Esophagus squamous epithelium (tissue), 5 donors: ENCODE results near the gene SMIM21. TPM values are rescaled to one million over a fixed set of nuclear protein-coding genes. Genes with fewer than 3 reads are reported as not detected.
A peak's percentile ranks its signal among the peaks of the same experiment; 100 is the strongest.

Source experiments
- DNase-seq: peaks from one replicate; lab custom pipeline; 2025; lab: John Stamatoyannopoulos, UW
- H3K27ac ChIP-seq, 4 donors: fragments of 200-600 bp; sonication (generic); one replicate each; pipeline ENCODE4 v1.5.1; 2016 to 2019; ENCODE audit warnings: mild to moderate bottlenecking in 1 of 4
- H3K27me3 ChIP-seq, 4 donors: fragments of 200-600 bp; sonication (generic); 1 replicate in 3 of 4; 2 replicates in 1 of 4; pipeline versions ENCODE4 v1.5.1 to v1.6.0; 2017 to 2021; ENCODE audit warnings: antibody characterized with exemption in 1 of 4
- H3K36me3 ChIP-seq, 3 donors: fragments of 200-600 bp; sonication (generic); one replicate each; pipeline ENCODE4 v1.5.1; 2016 to 2019
- H3K4me1 ChIP-seq, 3 donors: fragments of 200-600 bp; sonication (generic); one replicate each; pipeline ENCODE4 v1.5.1; 2017 to 2019
- H3K4me3 ChIP-seq, 4 donors: fragments of 200-600 bp; sonication (generic); 1 replicate in 3 of 4; 2 replicates in 1 of 4; pipeline ENCODE4 v1.5.1; 2016 to 2019; ENCODE audit warnings: mild to moderate bottlenecking in 2 of 4, moderate library complexity in 1 of 4
- H3K9me3 ChIP-seq, 3 donors: fragments of 200-600 bp; sonication (generic); one replicate each; pipeline ENCODE4 v1.5.1; 2016 to 2019
- POLR2A ChIP-seq, 4 donors: fragments of 450-650 bp; IDR thresholded peaks; one replicate each; pipeline ENCODE4 v1.6.1; 2017; ENCODE audit warnings: antibody characterized with exemption in 4 of 4, mild to moderate bottlenecking in 4 of 4, moderate library complexity in 3 of 4
- WGBS, 2 donors: methylation state at CpG; one replicate each; pipeline ENCODE4 v1.1.5; 2018; 5-methylcytosine and 5-hydroxymethylcytosine counted together
- intact Hi-C: fragments of 100-400 bp; cut with DNase I; formaldehyde crosslinking; loops from one replicate; pipeline ENCODE4 v1.15.0; 2022
- total RNA-seq, 4 donors: library from RNA; depleted of rRNA; stranded (reverse); fragments of >200 nt; gene quantifications; one replicate each; pipeline ENCODE4 v1.1.0, GENCODE V29; 2016
- TF ChIP-seq, protein P1 (sequence below), 6 experiments: fragments of 450-650 bp in 4 of 6; fragments of 200-600 bp in 2 of 6; sonication (generic) in 2 of 6; IDR thresholded peaks; one replicate each; pipeline ENCODE4 v1.5.1; 2016 to 2019; ENCODE audit warnings: antibody characterized with exemption in 6 of 6, mild to moderate bottlenecking in 4 of 6, moderate library complexity in 4 of 6
- donor health status: DM: yes; HTN: yes; CAD: no.

Gene SMIM21
- total RNA-seq, 4 donors from 2014 or later, result not detected

DNA sequence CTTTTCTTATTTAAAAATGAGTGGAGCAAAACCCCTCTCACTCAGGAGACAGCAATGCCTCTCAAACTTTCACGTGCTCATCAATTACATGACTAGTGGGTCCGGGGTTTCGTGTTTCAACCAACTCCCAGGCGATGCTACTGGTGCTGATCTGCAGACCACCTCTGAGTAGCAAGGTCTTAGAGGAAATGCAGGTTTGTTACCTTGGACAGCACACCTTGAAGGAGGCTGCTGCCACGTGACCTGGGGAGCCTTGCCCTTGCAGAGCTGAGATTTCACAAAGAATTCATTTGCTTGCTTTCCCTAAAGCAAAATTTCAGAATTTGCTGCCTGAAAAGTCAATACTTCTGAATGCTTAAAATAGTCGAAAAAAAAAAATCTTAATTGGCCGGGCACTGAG, 32.4 kb downstream of the SMIM21 start:
- Histone ChIP-seq H3K27me3 (peaks cover 0 to 28% (median 0%) of the 10 kb centered on the region in 4 donors), H3K36me3 (no peaks in the 10 kb centered on the region), H3K4me3 (no peak overlapping the region), H3K9me3 (no peaks in the 10 kb centered on the region), H3K27ac (no peak overlapping the region), H3K4me1 (no peaks in the 10 kb centered on the region)
- TF ChIP-seq, protein P1, sequence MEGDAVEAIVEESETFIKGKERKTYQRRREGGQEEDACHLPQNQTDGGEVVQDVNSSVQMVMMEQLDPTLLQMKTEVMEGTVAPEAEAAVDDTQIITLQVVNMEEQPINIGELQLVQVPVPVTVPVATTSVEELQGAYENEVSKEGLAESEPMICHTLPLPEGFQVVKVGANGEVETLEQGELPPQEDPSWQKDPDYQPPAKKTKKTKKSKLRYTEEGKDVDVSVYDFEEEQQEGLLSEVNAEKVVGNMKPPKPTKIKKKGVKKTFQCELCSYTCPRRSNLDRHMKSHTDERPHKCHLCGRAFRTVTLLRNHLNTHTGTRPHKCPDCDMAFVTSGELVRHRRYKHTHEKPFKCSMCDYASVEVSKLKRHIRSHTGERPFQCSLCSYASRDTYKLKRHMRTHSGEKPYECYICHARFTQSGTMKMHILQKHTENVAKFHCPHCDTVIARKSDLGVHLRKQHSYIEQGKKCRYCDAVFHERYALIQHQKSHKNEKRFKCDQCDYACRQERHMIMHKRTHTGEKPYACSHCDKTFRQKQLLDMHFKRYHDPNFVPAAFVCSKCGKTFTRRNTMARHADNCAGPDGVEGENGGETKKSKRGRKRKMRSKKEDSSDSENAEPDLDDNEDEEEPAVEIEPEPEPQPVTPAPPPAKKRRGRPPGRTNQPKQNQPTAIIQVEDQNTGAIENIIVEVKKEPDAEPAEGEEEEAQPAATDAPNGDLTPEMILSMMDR (IDR thresholded peaks at IDR 0.05), result no peak
- TF ChIP-seq POLR2A (IDR thresholded peaks at IDR 0.05), result no peak
- no peak for DNase-seq
- 64 to 86% methylated on average over 6 to 7 of the region's 7 CpGs for WGBS, 2 donors
- intact Hi-C loops, result no loop called here

DNA sequence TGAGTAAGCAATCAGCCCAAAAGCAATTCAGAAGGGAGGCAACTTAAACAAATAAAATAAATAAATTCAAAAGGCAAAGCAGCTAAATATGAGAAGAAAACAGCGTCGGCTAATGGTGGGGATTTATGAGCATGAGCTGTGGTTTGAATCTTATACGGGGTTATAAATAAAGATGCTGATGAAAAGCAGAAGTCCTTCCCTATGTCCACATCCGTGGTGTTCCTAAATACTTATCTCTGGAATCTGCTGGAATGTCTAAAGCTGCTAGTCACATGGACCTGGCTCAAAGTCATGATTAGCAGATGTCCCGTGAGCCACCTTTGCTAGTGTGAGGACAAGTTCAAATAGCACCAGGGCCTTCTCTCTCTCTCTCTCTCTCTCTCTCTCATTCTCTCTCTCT, 33.8 kb downstream of the SMIM21 start:
- H3K4me1 ChIP-seq, result no peaks in the 10 kb centered on the region
- no peak overlapping the region for H3K27ac ChIP-seq
- peaks cover 0 to 17% (median 0%) of the 10 kb centered on the region in 4 donors for H3K27me3 ChIP-seq
- H3K9me3 ChIP-seq, result no peaks in the 10 kb centered on the region
- TF ChIP-seq, protein P1 (IDR thresholded peaks at IDR 0.05), result no peak
- no peak for TF ChIP-seq POLR2A (IDR thresholded peaks at IDR 0.05)
- H3K4me3 ChIP-seq, result no peak overlapping the region
- intact Hi-C loops, result no loop called here
- H3K36me3 ChIP-seq, result no peaks in the 10 kb centered on the region
- no peak for DNase-seq
- 42 to 47% methylated on average over 5 of the region's 5 CpGs for WGBS, 2 donors

DNA sequence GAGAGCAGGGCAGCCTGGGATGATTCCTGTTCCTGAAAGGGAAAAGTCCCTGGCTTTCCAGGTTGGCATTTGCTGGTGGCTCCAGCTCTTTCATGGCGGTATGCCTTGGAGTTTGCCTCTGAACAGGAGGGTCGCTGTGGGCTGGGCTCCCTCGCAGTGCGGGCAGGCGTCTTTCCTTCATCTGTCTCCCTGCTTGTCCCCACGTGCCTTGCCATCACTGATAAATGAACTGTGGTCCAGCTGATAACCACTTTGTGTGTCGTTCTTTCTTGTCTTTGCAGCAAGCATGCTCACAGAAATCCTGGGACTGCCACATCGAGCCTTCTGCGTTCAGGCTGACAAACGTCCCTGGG, 35.3 kb downstream of the SMIM21 start:
- H3K36me3 ChIP-seq, result no peaks in the 10 kb centered on the region
- H3K27me3 ChIP-seq, result peaks cover 0 to 13% (median 0%) of the 10 kb centered on the region in 4 donors
- no peak for DNase-seq
- no peaks in the 10 kb centered on the region for H3K4me1 ChIP-seq
- H3K9me3 ChIP-seq, result no peaks in the 10 kb centered on the region
- H3K27ac ChIP-seq, result no peak overlapping the region
- no peak overlapping the region for H3K4me3 ChIP-seq
- intact Hi-C loops, result no loop called here
- 64 to 80% methylated on average over 3 to 8 of the region's 10 CpGs for WGBS, 2 donors
- TF ChIP-seq POLR2A (IDR thresholded peaks at IDR 0.05), result no peak
- TF ChIP-seq, protein P1 (IDR thresholded peaks at IDR 0.05), result no peak

DNA sequence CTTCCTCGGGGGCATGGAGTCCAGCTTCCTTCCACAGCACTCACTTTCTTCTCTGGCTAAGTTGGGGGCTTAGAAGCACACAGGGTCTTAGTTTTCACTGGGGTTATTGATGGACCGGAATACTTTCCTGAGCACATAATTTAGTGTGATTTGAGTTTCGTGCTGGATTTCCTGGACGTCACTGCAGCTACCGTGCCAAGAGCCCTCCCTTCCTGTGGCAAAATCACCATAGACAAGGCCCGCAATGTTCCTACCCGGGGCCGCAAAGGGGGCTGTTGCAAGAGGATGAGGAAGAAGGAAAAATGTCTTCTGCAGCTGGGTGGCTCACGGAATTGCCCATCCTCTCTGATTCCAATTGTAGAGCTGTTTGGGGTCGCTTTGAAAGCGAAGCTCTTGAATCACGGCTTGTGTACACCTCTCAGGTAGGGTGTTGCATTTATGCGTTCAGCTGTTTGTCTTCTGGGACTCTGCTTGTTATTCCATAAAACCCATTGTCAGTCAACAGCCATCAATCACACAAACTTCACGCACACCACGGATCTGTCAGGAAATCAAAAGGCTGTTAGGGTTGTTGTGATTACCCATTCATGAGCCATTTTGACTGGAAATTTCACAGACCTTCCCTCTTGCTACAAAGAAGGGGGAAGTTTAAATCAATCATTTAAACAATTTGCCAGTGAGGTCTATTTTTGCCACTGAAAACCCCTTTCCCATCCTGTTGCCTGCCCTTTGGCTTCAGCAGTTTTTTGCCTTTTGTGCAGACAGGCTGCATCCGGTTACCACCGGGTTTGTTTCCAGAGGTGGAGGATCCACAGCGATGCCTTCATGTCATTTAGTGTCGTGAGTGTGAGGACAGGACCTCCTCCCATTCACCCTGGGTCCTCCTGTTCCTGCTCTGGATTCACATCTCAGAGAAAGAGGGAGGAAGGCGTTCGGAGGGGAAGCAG, 36.0 kb downstream of the SMIM21 start:
- no peaks in the 10 kb centered on the region for H3K9me3 ChIP-seq
- 68 to 71% methylated on average over 20 to 21 of the region's 21 CpGs for WGBS, 2 donors
- intact Hi-C loops, result no loop called here
- no peak for DNase-seq
- peaks cover 0 to 13% (median 0%) of the 10 kb centered on the region in 4 donors for H3K27me3 ChIP-seq
- TF ChIP-seq POLR2A (IDR thresholded peaks at IDR 0.05), result no peak
- TF ChIP-seq, protein P1 (IDR thresholded peaks at IDR 0.05), result no peak
- H3K27ac ChIP-seq, result no peak overlapping the region
- peak overlapping the region in 1 of 4 donors; percentile 21 for H3K4me3 ChIP-seq
- no peaks in the 10 kb centered on the region for H3K4me1 ChIP-seq
- no peaks in the 10 kb centered on the region for H3K36me3 ChIP-seq

DNA sequence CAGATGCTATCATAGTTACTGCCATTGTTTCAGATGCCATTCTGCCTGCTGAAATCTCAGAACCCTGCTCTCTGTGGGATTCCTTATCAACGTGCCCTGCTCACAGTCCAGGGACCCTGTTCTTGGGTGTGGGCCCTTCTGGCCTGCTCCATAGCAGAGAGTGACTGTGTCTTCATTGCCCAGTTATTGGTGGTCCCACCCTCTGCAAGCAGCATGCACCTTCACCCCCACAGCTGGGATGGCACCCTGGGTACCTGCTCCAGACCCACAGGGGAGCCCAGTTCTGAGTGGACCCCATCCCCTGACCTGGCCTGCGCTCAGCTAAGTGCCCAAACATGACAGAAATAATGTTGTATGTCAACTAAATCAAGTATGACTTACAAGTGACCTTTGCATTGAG, 36.6 kb downstream of the SMIM21 start:
- Histone ChIP-seq H3K4me1 (no peaks in the 10 kb centered on the region), H3K27me3 (peaks cover 0 to 13% (median 0%) of the 10 kb centered on the region in 4 donors), H3K4me3 (peak overlapping the region in 1 of 4 donors; percentile 21), H3K36me3 (no peaks in the 10 kb centered on the region), H3K27ac (no peak overlapping the region), H3K9me3 (no peaks in the 10 kb centered on the region)
- TF ChIP-seq, protein P1 (IDR thresholded peaks at IDR 0.05), result no peak
- no peak for TF ChIP-seq POLR2A (IDR thresholded peaks at IDR 0.05)
- WGBS, 2 donors, result 50 to 73% methylated on average over 2 of the region's 2 CpGs
- DNase-seq, result no peak
- intact Hi-C loops, result no loop called here
